SH-SY5Y (cell line): ENCODE measurements around the gene PPM1H.

Experiments used
- GATA2 ChIP-seq: IDR thresholded peaks from 2 replicates; pipeline ENCODE4 v1.6.1; 2011; ENCODE audit warnings: mild to moderate bottlenecking, low read depth, low read length
- GATA3 ChIP-seq: IDR thresholded peaks from 2 replicates; pipeline ENCODE4 v1.6.1; 2011; ENCODE audit warnings: low read depth, mild to moderate bottlenecking, low read length, moderate library complexity

Gene PPM1H

GRCh38 chr12:62934799-62935674 is at the start of gene PPM1H:
PPM1H (minus strand) TSS chr12:62935150; CDS start chr12:62934736, 414 bp downstream.
- TF ChIP-seq GATA3 (no peak), GATA2 (no peak)

GRCh38 chr12:62983594-62983993 is 48.6 kb upstream of the PPM1H start:
- TF ChIP-seq GATA2 (no peak), GATA3 (no peak)

- no peak for TF ChIP-seq GATA2
- no peak for TF ChIP-seq GATA3
These were observed 43.8 kb upstream of the PPM1H start for GRCh38 chr12:62978768-62979167.

- no peak for TF ChIP-seq GATA3
- TF ChIP-seq GATA2, result no peak
These were observed 42.9 kb upstream of the PPM1H start for GRCh38 chr12:62977883-62978282.

- TF ChIP-seq GATA3, result no peak
- no peak for TF ChIP-seq GATA2
These were observed 42.5 kb upstream of the PPM1H start for GRCh38 chr12:62977418-62977817.

- no peak for TF ChIP-seq GATA2
These were observed 41.2 kb upstream of the PPM1H start for GRCh38 chr12:62976110-62976662.

- no peak for TF ChIP-seq GATA2
- no peak for TF ChIP-seq GATA3
These were observed 37.0 kb upstream of the PPM1H start for GRCh38 chr12:62971769-62972525.

GRCh38 chr12:62969695-62970094 is 34.7 kb upstream of the PPM1H start:
- TF ChIP-seq GATA2, result no peak
- TF ChIP-seq GATA3, result no peak

GRCh38 chr12:62967701-62968100 is 32.8 kb upstream of the PPM1H start:
- no peak for TF ChIP-seq GATA2

GRCh38 chr12:62966990-62967506 is 32.1 kb upstream of the PPM1H start:
- TF ChIP-seq GATA3 (no peak), GATA2 (no peak)

GRCh38 chr12:62963486-62964041 is 28.6 kb upstream of the PPM1H start:
- TF ChIP-seq GATA3 (no peak), GATA2 (no peak)

- no peak for TF ChIP-seq GATA3
- no peak for TF ChIP-seq GATA2
These were observed 25.4 kb upstream of the PPM1H start for GRCh38 chr12:62960324-62960723.

- TF ChIP-seq GATA2 (no peak), GATA3 (no peak)
These were observed 24.8 kb upstream of the PPM1H start for GRCh38 chr12:62959745-62960144.
